ENCODE results near the gene TANC1. TPM values are rescaled to one million over a fixed set of nuclear protein-coding genes. Genes with fewer than 3 reads are reported as not detected.

Gene TANC1
- total RNA-seq, 2 donors from 2014 or later = 51.8 to 58.9 TPM

DNA sequence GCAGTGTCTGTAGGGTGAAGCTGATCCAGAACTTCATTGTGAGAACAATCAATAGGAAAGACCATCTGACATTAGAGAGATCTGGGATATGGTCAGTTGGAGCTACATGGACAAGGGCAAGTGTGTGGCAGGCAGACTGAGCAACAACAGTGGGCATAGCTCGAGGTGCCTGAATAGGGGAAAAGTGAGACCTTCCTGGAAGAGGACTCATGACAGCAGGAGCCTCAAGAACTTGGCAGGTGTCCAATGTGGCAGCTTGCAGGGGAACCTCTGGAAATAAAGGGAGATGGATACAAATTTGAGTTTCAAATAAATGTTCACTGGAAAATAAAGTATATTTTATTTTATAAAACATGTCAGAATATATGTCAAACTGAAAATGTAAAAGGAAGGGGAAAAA is 117.9 kb downstream of the TANC1 start:
- H3K36me3 ChIP-seq = no peaks in the 10 kb centered on the region
- peak; percentile 73 for DNase-seq (ENCODE audit: low spot score)
- H3K9me3 ChIP-seq = no peaks in the 10 kb centered on the region
- peaks cover 0 to 99% of the 10 kb centered on the region in 2 donors for H3K4me1 ChIP-seq
- no peaks in the 10 kb centered on the region for H3K27me3 ChIP-seq
- no peak for TF ChIP-seq CTCF (IDR thresholded peaks at IDR 0.05)
- peak overlapping the region; percentile 79 to 84 for H3K27ac ChIP-seq
- H3K4me3 ChIP-seq = no peak overlapping the region

DNA sequence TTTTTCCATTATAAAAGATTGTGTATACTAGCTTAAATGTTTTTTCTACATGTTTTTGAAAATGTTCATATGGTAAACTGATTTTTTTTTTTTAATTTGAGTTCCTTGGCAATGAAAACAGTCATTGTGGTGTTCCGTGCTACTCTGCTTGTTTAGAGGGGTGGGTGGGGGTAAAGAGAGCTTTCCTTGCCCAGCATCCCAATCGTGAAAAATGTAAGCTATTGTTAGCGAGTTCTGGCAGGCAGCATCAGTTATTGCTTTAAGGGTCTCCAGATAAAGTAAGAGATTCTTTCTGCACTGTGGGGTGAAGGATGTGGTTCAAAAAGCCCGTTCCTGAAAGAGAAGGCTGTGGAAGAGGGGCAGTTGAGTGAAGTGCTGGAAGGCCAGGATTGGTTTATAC is 118.4 kb downstream of the TANC1 start:
- Histone ChIP-seq H3K27me3 (no peaks in the 10 kb centered on the region), H3K4me3 (no peak overlapping the region), H3K9me3 (no peaks in the 10 kb centered on the region), H3K36me3 (no peaks in the 10 kb centered on the region), H3K4me1 (peaks cover 0 to 99% of the 10 kb centered on the region in 2 donors), H3K27ac (peak overlapping the region; percentile 79 to 84)
- DNase-seq (ENCODE audit: low spot score) = no peak
- TF ChIP-seq CTCF (IDR thresholded peaks at IDR 0.05) = no peak

GRCh38 chr2:159088906-159089305 is 120.5 kb downstream of the TANC1 start:
- H3K9me3 ChIP-seq = no peaks in the 10 kb centered on the region
- TF ChIP-seq CTCF (IDR thresholded peaks at IDR 0.05) = no peak
- no peak for DNase-seq (ENCODE audit: low spot score)
- peaks cover 0 to 99% of the 10 kb centered on the region in 2 donors for H3K4me1 ChIP-seq
- no peaks in the 10 kb centered on the region for H3K36me3 ChIP-seq
- H3K4me3 ChIP-seq = no peak overlapping the region
- peak overlapping the region; percentile 79 to 84 for H3K27ac ChIP-seq
- no peaks in the 10 kb centered on the region for H3K27me3 ChIP-seq

DNA sequence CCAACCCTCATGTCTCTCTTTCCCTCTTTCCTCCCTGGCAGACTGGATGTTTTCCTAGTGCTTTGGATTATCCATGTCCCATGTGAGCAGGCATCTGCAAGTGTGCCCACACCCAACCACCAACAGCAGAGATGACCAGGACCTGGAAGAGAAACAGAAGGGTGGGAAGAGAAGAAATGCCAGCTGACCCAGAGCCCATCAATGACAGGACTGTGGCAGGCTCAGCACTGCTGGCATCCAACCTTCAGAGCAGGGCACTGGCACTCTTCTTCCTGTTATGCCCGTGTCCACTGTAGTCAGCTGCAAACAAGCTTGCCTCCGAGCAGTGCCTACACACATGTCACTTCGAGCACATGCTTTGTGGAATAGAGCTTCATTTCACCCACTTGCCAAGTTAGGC is 121.1 kb downstream of the TANC1 start:
- Histone ChIP-seq H3K4me1 (peaks cover 0 to 99% of the 10 kb centered on the region in 2 donors), H3K27me3 (no peaks in the 10 kb centered on the region), H3K4me3 (no peak overlapping the region), H3K36me3 (no peaks in the 10 kb centered on the region), H3K27ac (peak overlapping the region; percentile 79 to 84), H3K9me3 (no peaks in the 10 kb centered on the region)
- no peak for DNase-seq (ENCODE audit: low spot score)
- no peak for TF ChIP-seq CTCF (IDR thresholded peaks at IDR 0.05)

DNA sequence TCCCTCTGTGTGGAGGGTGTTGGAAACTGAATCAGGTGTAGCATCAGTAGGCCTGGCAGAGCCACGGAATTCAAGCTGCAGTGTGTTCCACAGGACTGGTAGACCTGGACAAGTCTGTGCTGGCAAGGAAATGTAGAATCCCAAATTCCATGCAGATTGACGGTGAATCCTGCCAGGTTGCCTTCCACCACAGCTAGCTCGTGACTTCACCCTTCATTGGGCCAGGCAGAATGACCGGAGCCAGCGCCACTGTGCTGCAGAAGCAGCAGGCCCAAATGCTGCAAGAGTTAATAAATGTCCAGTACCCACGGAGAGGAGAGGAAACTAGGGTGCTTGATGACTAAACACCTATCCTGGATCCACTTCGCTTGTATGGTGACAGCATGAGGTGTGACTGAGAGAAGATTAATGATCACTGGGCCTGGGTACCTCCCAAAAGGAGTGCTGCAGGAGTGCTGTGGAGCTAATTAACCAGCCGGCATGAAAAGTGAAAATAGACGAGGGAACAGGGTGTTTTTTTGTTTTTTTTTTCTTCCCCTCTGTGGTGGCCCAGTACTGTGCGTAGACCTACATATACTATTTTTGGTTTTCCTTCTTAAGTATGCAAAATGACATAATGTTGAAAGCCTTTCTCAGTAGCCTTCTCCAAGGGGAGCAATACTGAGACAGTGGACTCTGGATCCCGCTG is 122.2 kb downstream of the TANC1 start:
- Histone ChIP-seq H3K27me3 (no peaks in the 10 kb centered on the region), H3K4me1 (peaks cover 0 to 96% of the 10 kb centered on the region in 2 donors)

More for the DNA sequence above, 122.2 kb downstream of the TANC1 start:
- Histone ChIP-seq H3K9me3 (no peaks in the 10 kb centered on the region), H3K27ac (peak overlapping the region; percentile 79 to 84), H3K36me3 (no peaks in the 10 kb centered on the region), H3K4me3 (no peak overlapping the region)
- no peak for DNase-seq (ENCODE audit: low spot score)
- no peak for TF ChIP-seq CTCF (IDR thresholded peaks at IDR 0.05)

All from right atrium auricular region (tissue), 2 donors.